ENCODE data around the gene IGSF6. TPM values are rescaled to one million over a fixed set of nuclear protein-coding genes. Genes with fewer than 3 reads are reported as not detected.

IGSF6 gene
- total and polyA plus RNA-seq, 9 donors = 0.48 to 15.4 (median 1.3) TPM

GRCh38 chr16:21597561-21598030, 54.8 kb downstream of the IGSF6 start:
- no peak overlapping the region for H3K27ac ChIP-seq
- DNase-seq = no peak
- intact Hi-C loops (cut with DNase I) = no loop called here
- no peaks in the 10 kb centered on the region for H3K9me3 ChIP-seq
- 79 to 85% (median 83%) methylated on average over 2 of the region's 2 CpGs for WGBS, 3 donors
- no peaks in the 10 kb centered on the region for H3K36me3 ChIP-seq
- no peaks in the 10 kb centered on the region for H3K27me3 ChIP-seq
- peaks cover 5% of the 10 kb centered on the region for H3K4me1 ChIP-seq (ENCODE audit: insufficient read depth)
- no peak overlapping the region for H3K4me3 ChIP-seq
- TF ChIP-seq EP300 (IDR thresholded peaks at IDR 0.05) (no peak), CTCF (IDR thresholded peaks at IDR 0.05) (no peak), POLR2A (IDR thresholded peaks at IDR 0.05) (no peak)

GRCh38 chr16:21593530-21594289, 58.7 kb downstream of the IGSF6 start:
- Histone ChIP-seq H3K4me1 (ENCODE audit: insufficient read depth) (peaks cover under 1% of the 10 kb centered on the region), H3K36me3 (no peaks in the 10 kb centered on the region), H3K27ac (no peak overlapping the region), H3K27me3 (no peaks in the 10 kb centered on the region), H3K4me3 (no peak overlapping the region), H3K9me3 (no peaks in the 10 kb centered on the region)
- 75 to 78% (median 77%) methylated on average over 7 of the region's 7 CpGs for WGBS, 3 donors
- intact Hi-C loops (cut with DNase I) = no loop called here
- TF ChIP-seq POLR2A (IDR thresholded peaks at IDR 0.05) (no peak), EP300 (IDR thresholded peaks at IDR 0.05) (no peak), CTCF (IDR thresholded peaks at IDR 0.05) (no peak)
- DNase-seq = no peak

- no peak overlapping the region for H3K4me3 ChIP-seq
- no peaks in the 10 kb centered on the region for H3K9me3 ChIP-seq
- no peak for DNase-seq
- TF ChIP-seq POLR2A (IDR thresholded peaks at IDR 0.05) (no peak), EP300 (IDR thresholded peaks at IDR 0.05) (no peak), CTCF (IDR thresholded peaks at IDR 0.05) (no peak)
- no peaks in the 10 kb centered on the region for H3K36me3 ChIP-seq
- no peak overlapping the region for H3K27ac ChIP-seq
- 86 to 91% (median 88%) methylated on average over 9 of the region's 9 CpGs for WGBS, 3 donors
- intact Hi-C loops (cut with DNase I) = no loop called here
- no peaks in the 10 kb centered on the region for H3K27me3 ChIP-seq
- no peaks in the 10 kb centered on the region for H3K4me1 ChIP-seq (ENCODE audit: insufficient read depth)
Observed at GRCh38 chr16:21592191-21592590, 60.2 kb downstream of the IGSF6 start.

- intact Hi-C loops (cut with DNase I) = no loop called here
- Histone ChIP-seq H3K9me3 (no peaks in the 10 kb centered on the region), H3K27me3 (no peaks in the 10 kb centered on the region), H3K4me3 (no peak overlapping the region), H3K36me3 (no peaks in the 10 kb centered on the region), H3K27ac (no peak overlapping the region), H3K4me1 (ENCODE audit: insufficient read depth) (no peaks in the 10 kb centered on the region)
- TF ChIP-seq EP300 (IDR thresholded peaks at IDR 0.05) (no peak), CTCF (IDR thresholded peaks at IDR 0.05) (no peak), POLR2A (IDR thresholded peaks at IDR 0.05) (no peak)
- WGBS, 3 donors = 6 to 21% (median 7%) methylated on average over 2 of the region's 2 CpGs
- no peak for DNase-seq
Observed at GRCh38 chr16:21590796-21591195, 61.6 kb downstream of the IGSF6 start.
